NCI-H187 treated with DMSO at 0.1 percent for 48 hours (cell line): ENCODE data around the gene HEPACAM.

Experiments
- DNase-seq: peaks from one replicate; lab custom pipeline; 2025; lab: John Stamatoyannopoulos, UW

Gene HEPACAM

GRCh38 chr11:124884869-124885479, 50.9 kb downstream of the HEPACAM start:
- DNase-seq, result no peak

- DNase-seq, result no peak
Observed at GRCh38 chr11:124884340-124884739, 51.5 kb downstream of the HEPACAM start.

DNA sequence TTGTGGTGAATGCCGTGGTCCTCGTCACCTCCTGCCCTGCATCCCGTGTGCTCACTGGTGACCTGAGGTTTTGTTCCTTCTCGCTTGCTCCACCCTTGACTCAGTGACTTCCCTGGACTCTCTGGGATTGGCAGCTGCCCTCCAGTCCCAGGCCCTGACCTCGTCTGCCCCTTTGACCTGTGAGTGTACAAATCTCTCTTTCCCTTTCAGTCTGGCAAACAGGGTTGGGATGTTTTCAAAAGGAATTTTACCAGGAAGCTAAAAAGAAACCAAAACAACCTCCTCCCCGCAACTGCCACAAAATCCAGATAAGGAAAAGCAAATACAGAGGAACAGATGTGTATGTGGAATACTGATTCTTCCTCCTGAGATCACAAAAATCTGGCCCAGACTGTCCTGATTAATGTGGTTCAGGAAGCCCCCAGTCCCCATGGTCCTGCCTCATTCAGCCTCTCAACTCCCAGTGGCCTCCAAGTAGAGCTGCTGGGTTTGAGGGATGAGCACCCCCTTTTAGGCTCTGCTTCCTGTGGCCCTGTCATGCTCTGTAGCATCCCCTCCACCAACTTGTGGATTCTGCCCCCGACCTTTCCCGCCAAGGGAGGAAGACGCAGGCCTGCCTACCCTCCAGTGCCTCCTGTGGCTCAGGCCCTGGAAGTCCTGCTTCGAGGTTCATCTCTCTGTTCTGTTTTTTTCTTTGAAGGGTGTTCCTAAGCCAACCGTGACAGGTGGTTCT, 53.3 kb downstream of the HEPACAM start:
- no peak for DNase-seq

DNA sequence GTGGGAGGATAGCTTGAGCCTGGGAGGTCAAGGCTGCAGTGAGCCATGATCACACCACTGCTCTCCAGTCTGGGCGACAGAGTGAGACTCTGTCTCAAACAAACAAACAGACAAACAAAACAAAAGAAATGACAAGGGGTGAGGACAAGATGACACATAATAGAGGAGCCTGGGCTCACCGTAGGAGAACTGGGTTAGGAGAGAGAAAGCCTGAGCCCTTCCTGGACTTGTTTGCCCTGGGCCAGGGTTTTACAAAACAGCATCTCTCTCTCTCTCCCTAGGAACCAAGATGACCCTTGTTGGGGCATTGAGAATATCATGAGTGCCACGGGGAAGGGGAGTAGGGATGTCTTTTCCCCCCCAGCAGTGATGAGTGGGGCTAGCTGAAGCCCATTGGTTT, 54.9 kb downstream of the HEPACAM start:
- no peak for DNase-seq

DNA sequence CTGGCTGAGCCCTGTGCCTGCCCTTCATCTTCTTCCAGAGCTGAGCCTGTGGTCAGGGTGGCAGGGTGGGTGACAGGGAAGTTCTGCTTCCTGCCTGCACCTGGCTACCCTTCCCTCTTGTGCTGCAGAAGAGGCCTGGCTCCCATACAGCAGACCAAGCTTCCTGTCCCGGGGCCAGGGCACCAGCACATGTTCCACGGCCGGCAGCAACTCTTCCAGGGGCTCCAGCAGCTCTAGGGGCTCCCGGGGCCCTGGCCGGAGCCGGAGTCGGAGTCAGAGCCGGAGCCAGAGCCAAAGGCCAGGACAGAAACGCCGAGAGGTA, 55.6 kb downstream of the HEPACAM start:
- no peak for DNase-seq

DNA sequence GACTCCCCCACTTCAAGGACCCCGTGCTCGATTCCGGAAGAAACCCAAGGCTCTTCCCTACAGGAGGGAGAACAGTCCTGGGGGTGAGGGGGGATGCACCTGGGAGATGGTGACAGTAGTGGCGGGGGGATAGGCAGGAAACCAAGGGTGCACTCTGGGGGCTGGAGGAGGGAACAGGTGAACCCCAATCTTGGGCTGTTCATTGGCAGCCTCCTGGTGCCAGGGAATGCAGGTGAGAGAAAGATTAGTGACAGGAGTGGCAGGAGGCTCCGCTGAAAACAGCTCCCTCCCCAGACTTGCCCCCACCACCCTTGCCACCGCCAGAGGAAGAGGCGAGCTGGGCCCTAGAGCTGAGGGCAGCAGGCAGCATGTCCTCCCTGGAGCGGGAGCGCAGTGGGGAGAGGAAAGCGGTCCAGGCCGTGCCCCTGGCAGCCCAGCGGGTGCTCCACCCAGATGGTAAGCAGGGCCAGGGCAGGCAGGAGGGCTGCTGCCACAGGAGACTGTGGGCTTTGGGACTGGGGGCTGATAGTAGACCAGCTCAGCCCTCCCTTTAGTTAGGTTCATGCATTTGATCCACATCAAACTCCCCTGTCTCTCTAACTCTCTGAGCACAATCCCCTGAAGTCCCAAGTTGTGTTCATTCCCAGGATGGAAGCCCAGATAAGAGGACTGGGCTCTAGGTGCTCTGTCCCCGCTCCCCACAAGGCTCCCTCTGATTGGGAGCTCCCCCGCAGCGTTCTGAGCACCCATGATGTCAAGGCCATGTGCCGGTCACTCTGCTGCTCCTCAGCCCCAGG, 56.2 kb downstream of the HEPACAM start:
- DNase-seq, result no peak

GRCh38 chr11:124878759-124879492, 56.9 kb downstream of the HEPACAM start:
- DNase-seq, result no peak

DNA sequence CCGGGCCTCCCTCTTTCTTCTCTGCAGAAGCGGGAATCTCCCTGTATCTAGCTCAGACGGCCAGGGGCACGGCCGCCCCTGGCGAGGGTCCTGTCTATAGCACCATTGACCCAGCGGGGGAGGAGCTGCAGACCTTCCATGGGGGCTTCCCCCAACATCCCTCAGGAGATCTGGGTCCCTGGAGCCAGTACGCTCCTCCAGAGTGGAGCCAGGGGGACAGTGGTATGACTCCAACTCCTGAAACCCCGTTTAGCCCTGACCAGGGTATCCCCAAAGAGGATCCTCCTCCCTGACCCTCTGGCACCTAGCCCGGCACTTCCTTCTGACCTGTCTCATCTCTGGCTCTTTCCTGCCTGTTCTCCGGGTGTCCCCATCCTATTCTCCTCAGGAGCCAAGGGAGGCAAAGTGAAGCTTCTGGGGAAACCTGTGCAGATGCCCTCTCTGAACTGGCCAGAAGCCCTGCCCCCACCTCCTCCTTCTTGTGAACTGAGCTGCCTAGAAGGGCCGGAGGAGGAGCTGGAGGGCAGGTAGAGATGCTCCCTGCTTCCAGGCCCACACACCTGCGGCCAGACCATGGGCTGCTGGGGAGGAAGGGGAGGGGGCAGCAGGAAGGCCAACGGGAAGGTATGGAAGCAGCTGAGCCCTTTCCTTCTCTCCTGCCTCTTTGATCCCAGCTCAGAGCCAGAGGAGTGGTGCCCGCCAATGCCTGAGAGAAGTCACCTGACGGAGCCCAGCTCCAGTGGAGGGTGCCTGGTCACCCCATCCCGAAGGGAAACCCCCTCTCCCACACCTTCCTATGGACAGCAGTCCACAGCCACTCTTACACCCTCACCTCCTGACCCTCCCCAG, 57.7 kb downstream of the HEPACAM start:
- DNase-seq, result no peak

DNA sequence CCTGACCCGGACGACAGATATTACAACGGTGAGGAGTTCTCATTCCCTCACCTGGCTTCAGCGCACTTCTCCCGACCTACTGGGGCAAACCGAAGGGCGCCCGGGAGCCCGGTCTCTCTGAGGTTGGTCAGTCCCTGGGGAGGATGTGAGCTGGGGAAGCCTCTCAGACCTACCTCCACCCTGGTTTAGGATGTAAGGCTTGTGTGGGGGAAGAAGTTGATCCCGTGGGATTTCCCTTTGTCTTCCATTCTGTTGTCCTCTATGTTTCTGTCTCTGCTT, 58.3 kb downstream of the HEPACAM start:
- no peak for DNase-seq

GRCh38 chr11:124876818-124877630, 58.8 kb downstream of the HEPACAM start:
- DNase-seq, result no peak

- DNase-seq, result no peak
Observed at GRCh38 chr11:124875943-124876817, 59.7 kb downstream of the HEPACAM start.

GRCh38 chr11:124875401-124875800, 60.4 kb downstream of the HEPACAM start:
- DNase-seq, result no peak

DNA sequence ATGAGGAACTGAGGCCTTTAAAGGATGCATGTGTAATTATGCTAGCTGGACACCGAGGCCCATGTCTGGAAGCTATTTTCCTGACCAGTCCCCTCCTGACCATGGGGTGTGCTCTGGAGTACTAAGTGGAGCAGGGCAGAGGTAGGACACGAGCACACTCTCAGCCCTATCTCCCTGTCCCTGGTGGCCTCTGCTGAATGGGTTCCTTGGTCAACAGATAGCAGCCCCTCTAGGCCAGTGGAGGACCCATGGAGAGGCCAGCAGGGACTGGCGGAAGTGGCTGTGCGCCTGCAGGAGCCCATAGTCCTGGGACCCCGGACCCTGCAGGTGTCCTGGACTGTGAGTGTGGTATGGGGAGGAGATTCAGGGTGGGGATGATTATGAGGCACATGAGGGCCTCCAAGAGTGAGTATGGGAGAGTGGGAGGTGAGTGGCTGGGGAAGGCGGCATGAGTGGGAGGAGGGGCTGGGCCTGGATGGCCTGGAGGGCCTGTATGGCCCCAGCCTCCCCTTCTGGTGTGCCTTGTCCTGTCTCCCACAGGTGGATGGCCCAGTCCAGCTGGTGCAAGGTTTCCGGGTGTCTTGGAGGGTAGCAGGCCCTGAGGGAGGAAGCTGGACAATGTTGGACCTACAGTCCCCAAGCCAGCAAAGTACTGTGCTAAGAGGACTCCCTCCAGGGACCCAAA, 61.1 kb downstream of the HEPACAM start:
- no peak for DNase-seq

DNA sequence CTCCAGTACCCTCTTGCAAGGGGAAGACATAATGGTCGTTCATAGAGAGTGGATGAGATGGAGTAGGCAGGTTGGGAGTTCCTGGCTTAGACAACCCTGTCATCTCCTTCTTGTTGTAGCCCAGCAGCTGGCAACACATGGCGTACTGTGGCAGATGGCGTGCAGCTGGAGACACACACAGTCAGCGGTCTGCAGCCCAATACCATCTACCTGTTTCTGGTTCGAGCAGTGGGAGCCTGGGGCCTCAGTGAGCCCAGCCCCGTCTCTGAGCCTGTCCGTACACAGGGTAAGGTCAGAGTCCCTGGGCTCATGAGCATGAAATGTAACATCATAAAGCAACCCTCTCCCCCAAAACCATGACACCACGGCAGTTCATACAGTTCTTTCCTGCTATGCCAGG, 61.9 kb downstream of the HEPACAM start:
- no peak for DNase-seq

GRCh38 chr11:124872741-124873140, 63.1 kb downstream of the HEPACAM start:
- DNase-seq, result no peak

- DNase-seq, result no peak
Observed at GRCh38 chr11:124872280-124872679, 63.6 kb downstream of the HEPACAM start.

DNA sequence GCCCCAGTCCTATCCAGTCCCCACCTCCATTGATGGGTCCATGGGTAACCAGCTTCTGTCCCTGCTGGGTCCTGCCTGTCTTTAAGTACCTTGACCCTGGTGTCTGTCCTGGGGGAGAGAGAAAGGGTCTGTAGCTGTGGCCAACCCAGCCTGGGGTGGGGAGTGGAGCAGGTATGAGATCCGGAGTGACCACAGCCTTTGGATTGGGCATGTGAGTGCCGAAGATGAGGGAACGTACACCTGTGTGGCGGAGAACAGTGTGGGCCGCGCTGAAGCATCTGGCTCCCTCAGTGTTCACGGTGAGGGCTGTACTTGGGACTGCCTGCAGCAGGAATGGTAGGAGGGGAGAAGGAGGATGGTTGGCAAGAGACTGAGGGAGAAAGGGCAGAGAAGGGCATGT, 65.4 kb downstream of the HEPACAM start:
- DNase-seq, result no peak

GRCh38 chr11:124869856-124870387, 65.9 kb downstream of the HEPACAM start:
- no peak for DNase-seq

GRCh38 chr11:124869331-124869730, 66.5 kb downstream of the HEPACAM start:
- DNase-seq, result no peak
